ENCODE data around the gene PNPLA7. TPM values are rescaled to one million over a fixed set of nuclear protein-coding genes. Genes with fewer than 3 reads are reported as not detected.

PNPLA7 gene
- total and polyA plus RNA-seq, 2 of the 8 experiments (the other 6 are each of a cell fraction or from before 2014, with no cell fraction given) = 0.35 to 0.47 TPM

- Histone ChIP-seq H3K4ac (replicated peaks; ENCODE audit: insufficient read length, low read depth, low read length) (no peak overlapping the region), H4K5ac (ENCODE audit: insufficient read length, low read depth, low read length) (no peak overlapping the region), H2BK12ac (ENCODE audit: low read depth, low read length) (0 out of 2 replicates have a peak overlapping the region, but pooled peaks have one; percentile 50), H3K79me1 (ENCODE audit: low read depth, low read length) (peaks cover 3% of the 10 kb centered on the region; the same call in 1 of the 2 replicates), H3K79me2 (ENCODE audit: control insufficient read depth in 1 of 2, insufficient read depth in 2 of 2, low read length in 2 of 2) (no peaks in the 10 kb centered on the region; a peak in 1 of 4 replicates), H3K4me3 (ENCODE audit: extremely low read depth in 1 of 4, insufficient read depth in 2 of 4, low read depth in 3 of 4, low read length in 4 of 4) (peak overlapping the region; percentile 23 to 56 (median 29); a peak in 7 of 8 replicates), H2AFZ (ENCODE audit: low read length) (no peak overlapping the region), H2BK15ac (ENCODE audit: low read length) (peak overlapping the region; percentile 92; the same call in 1 of the 2 replicates), H2BK5ac (ENCODE audit: low read depth, low read length) (peak overlapping the region; percentile 71; the same call in 1 of the 2 replicates), H3K23ac (ENCODE audit: insufficient read length) (no peak overlapping the region), H2BK120ac (replicated peaks; ENCODE audit: low read depth, low read length) (no peak overlapping the region), H4K91ac (replicated peaks; ENCODE audit: insufficient read length, low read length) (peak overlapping the region; percentile 5), H3K4me2 (ENCODE audit: insufficient read depth in 1 of 2, low read depth in 2 of 2, low read length in 2 of 2) (peak overlapping the region; percentile 56 to 67), H3K27me3 (replicated peaks in 1 of 4; ENCODE audit: control insufficient read depth in 3 of 4, extremely low read depth in 1 of 4, insufficient read depth in 3 of 4, low read length in 3 of 4) (no peaks in the 10 kb centered on the region; a peak in 2 of 7 replicates), H3K4me1 (replicated peaks in 1 of 4; ENCODE audit: control insufficient read depth in 3 of 4, insufficient read depth in 4 of 4, low read length in 3 of 4) (peaks cover 0 to 22% (median 17%) of the 10 kb centered on the region in 4 experiments; a peak in 6 of 7 replicates), H4K8ac (ENCODE audit: extremely low read depth, insufficient read depth, low read length) (peak overlapping the region; percentile 57), H3K18ac (ENCODE audit: extremely low read depth, low read length) (peak overlapping the region; percentile 83), H2AK5ac (ENCODE audit: low read depth, low read length) (no peak overlapping the region; the same call in 1 of the 2 replicates), H3K9me3 (ENCODE audit: insufficient read depth in 2 of 2, low read depth in 1 of 2, low read length in 1 of 2) (no peaks in the 10 kb centered on the region), H2BK20ac (ENCODE audit: low read length) (no peak overlapping the region), H3K23me2 (ENCODE audit: low read depth, low read length) (peaks cover 13% of the 10 kb centered on the region; the same call in 1 of the 2 replicates), H4K20me1 (replicated peaks in 1 of 2; ENCODE audit: control insufficient read depth in 1 of 2, insufficient read depth in 2 of 2, low read length in 2 of 2) (peaks cover 0 to 13% of the 10 kb centered on the region in 2 experiments), H3K36me3 (ENCODE audit: control insufficient read depth in 2 of 4, insufficient read depth in 4 of 4, low read length in 3 of 4) (peaks cover 4 to 18% (median 7%) of the 10 kb centered on the region in 4 experiments; a peak in 7 of 8 replicates), H3K27ac (ENCODE audit: low read depth, low read length) (0 out of 2 replicates have a peak overlapping the region, but pooled peaks have one; percentile 30), H3K9ac (replicated peaks in 1 of 4; ENCODE audit: extremely low read depth in 1 of 4, low read depth in 3 of 4, low read length in 3 of 4) (peak overlapping the region in 1 of 4 experiments; percentile 46; a peak in 2 of 7 replicates), H3K56ac (replicated peaks; ENCODE audit: insufficient read length, low read depth, low read length) (peak overlapping the region; percentile 73), H3K14ac (ENCODE audit: insufficient read length) (no peak overlapping the region)
- ChIA-PET POLR2A (ENCODE audit: partially characterized antibody) (interaction anchor here (1.1 to 3.6 kb wide), 6 partner anchors 8 to 214 kb away, joined by 3 to 28 read pairs (median 4); partner anchors contain the start of genes ENTPD8 and TUBB4B), CTCF (ENCODE audit: partially characterized antibody) (interaction anchor here (1.3 to 2.5 kb wide), 2 partner anchors 8 to 10 kb away, joined by 6 to 13 read pairs; no protein-coding TSS in a partner anchor)
- no peak for FAIRE-seq
- 28% methylated on average over 6 of the region's 24 CpGs; no CpG with 5 or more reads in 1 of the 2 experiments for WGBS, 2 experiments (ENCODE audit: extremely low coverage in 1 of 2, insufficient coverage in 1 of 2, insufficient read length in 1 of 2, insufficient replicate concordance in 2 of 2, low coverage in 1 of 2, low lambda C conversion rate in 2 of 2, missing lambda C conversion rate in 1 of 2)
- TF ChIP-seq NANOG (IDR thresholded peaks at IDR 0.05; ENCODE audit: insufficient read depth, low read depth, low read length, poor library complexity, severe bottlenecking) = no peak
- no peak for TF ChIP-seq GABPA (IDR thresholded peaks at IDR 0.05; ENCODE audit: borderline replicate concordance, insufficient read depth, low read length)
- TF ChIP-seq PHF8 (conservative IDR thresholded peaks at IDR 0.05; ENCODE audit: low read depth, low read length) = no peak
- no peak for TF ChIP-seq CBX8 (IDR thresholded peaks at IDR 0.05; ENCODE audit: borderline replicate concordance, low read depth, low read length)
- no peak for TF ChIP-seq TAF7 (optimal IDR thresholded peaks at IDR 0.05; ENCODE audit: borderline replicate concordance, low read depth, low read length)
- no peak for TF ChIP-seq SRF (IDR thresholded peaks at IDR 0.05; ENCODE audit: low read depth, low read length)
- TF ChIP-seq KDM5A (IDR thresholded peaks at IDR 0.05; ENCODE audit: low read length) = no peak
- no peak for TF ChIP-seq SP4 (IDR thresholded peaks at IDR 0.05; ENCODE audit: low read length)
- TF ChIP-seq RXRA (IDR thresholded peaks at IDR 0.05; ENCODE audit: insufficient read depth, low read depth, low read length) = no peak
- no peak for TF ChIP-seq RBBP5 (IDR thresholded peaks at IDR 0.05; ENCODE audit: borderline replicate concordance, low read depth, low read length)
- no peak for TF ChIP-seq BACH1 (IDR thresholded peaks at IDR 0.05; ENCODE audit: low read length)
- peak in 1 of 2 experiments; percentile 86 for DNase-seq (ENCODE audit: low read depth in 1 of 2, low spot score in 2 of 2)
Observed at GRCh38 chr9:137454145-137454596, 96.0 kb downstream of the PNPLA7 start.

Data from H1 (cell line).